Ishikawa (cell line): ENCODE results near the gene ZNF688.

Experiments
- CEBPB ChIP-seq: IDR thresholded peaks from 2 replicates; pipeline ENCODE4 v1.6.1; 2012
- EP300 ChIP-seq: IDR thresholded peaks from 2 replicates; pipeline ENCODE4 v1.6.1; 2012; ENCODE audit warnings: borderline replicate concordance
- TAF1 ChIP-seq: IDR thresholded peaks from 2 replicates; pipeline ENCODE4 v1.6.1; 2012; ENCODE audit warnings: low read depth, mild to moderate bottlenecking
- TCF12 ChIP-seq: IDR thresholded peaks from 2 replicates; pipeline ENCODE4 v1.6.1; 2012; ENCODE audit warnings: low read depth
- YY1 ChIP-seq: IDR thresholded peaks from 2 replicates; pipeline ENCODE4 v1.6.1; 2012; ENCODE audit warnings: low read depth
- TF ChIP-seq, protein P1 (sequence below): IDR thresholded peaks from 2 replicates; pipeline ENCODE4 v1.6.1; 2012
- TF ChIP-seq, protein P2 (sequence below): IDR thresholded peaks from 2 replicates; pipeline ENCODE4 v1.6.1; 2012; ENCODE audit warnings: low read depth, mild to moderate bottlenecking

DNA sequence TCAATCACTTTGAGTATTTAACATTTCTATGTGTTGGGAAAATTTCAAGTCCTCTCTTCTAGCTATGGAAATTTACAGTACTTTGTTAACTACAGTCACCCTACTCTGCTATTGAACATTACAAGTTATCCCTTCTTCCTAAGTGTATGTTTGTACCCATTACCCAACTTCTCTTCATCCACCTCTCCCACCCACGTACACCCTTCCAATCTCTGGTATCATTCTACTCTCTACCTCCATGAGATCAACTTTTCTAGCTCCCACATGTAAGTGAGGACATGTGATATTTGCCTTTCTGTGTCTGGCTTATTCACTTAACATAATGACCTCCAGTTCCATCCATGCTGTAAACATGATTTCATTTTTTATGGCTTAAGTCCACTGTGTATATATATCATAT lies 3.2 kb upstream of the ZNF688 start:
- TF ChIP-seq, protein P1, sequence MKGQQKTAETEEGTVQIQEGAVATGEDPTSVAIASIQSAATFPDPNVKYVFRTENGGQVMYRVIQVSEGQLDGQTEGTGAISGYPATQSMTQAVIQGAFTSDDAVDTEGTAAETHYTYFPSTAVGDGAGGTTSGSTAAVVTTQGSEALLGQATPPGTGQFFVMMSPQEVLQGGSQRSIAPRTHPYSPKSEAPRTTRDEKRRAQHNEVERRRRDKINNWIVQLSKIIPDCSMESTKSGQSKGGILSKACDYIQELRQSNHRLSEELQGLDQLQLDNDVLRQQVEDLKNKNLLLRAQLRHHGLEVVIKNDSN: no peak
- TF ChIP-seq CEBPB (no peak), TAF1 (no peak), YY1 (no peak), EP300 (no peak), TCF12 (no peak)
- TF ChIP-seq, protein P2, sequence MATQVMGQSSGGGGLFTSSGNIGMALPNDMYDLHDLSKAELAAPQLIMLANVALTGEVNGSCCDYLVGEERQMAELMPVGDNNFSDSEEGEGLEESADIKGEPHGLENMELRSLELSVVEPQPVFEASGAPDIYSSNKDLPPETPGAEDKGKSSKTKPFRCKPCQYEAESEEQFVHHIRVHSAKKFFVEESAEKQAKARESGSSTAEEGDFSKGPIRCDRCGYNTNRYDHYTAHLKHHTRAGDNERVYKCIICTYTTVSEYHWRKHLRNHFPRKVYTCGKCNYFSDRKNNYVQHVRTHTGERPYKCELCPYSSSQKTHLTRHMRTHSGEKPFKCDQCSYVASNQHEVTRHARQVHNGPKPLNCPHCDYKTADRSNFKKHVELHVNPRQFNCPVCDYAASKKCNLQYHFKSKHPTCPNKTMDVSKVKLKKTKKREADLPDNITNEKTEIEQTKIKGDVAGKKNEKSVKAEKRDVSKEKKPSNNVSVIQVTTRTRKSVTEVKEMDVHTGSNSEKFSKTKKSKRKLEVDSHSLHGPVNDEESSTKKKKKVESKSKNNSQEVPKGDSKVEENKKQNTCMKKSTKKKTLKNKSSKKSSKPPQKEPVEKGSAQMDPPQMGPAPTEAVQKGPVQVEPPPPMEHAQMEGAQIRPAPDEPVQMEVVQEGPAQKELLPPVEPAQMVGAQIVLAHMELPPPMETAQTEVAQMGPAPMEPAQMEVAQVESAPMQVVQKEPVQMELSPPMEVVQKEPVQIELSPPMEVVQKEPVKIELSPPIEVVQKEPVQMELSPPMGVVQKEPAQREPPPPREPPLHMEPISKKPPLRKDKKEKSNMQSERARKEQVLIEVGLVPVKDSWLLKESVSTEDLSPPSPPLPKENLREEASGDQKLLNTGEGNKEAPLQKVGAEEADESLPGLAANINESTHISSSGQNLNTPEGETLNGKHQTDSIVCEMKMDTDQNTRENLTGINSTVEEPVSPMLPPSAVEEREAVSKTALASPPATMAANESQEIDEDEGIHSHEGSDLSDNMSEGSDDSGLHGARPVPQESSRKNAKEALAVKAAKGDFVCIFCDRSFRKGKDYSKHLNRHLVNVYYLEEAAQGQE: no peak
